SK-N-SH (cell line): ENCODE results near the gene NTHL1.

ENCODE experiments used
- CHD2 ChIP-seq: fragments of 150-350 bp; IDR thresholded peaks from 2 replicates; pipeline ENCODE4 v1.6.1; 2018; ENCODE audit warnings: low read length; ENCODE audit not compliant: partially characterized antibody
- CTCF ChIP-seq: fragments of 200-600 bp; sonication (generic); IDR thresholded peaks from 2 replicates; pipeline ENCODE4 v1.6.1; 2017; ENCODE audit warnings: antibody characterized with exemption, mild to moderate bottlenecking, moderate library complexity
- REST ChIP-seq: IDR thresholded peaks from 2 replicates; pipeline ENCODE4 v1.6.1; 2012; ENCODE audit warnings: mild to moderate bottlenecking, low read depth, low read length, moderate library complexity
- TAF1 ChIP-seq: IDR thresholded peaks from 2 replicates; pipeline ENCODE4 v1.6.1; 2012; ENCODE audit warnings: low read depth, mild to moderate bottlenecking, low read length, moderate library complexity, borderline replicate concordance

- TF ChIP-seq CTCF (no peak), REST (no peak), CHD2 (no peak), TAF1 (no peak)
Observed at GRCh38 chr16:1998360-1998835, 49.2 kb downstream of the NTHL1 start.
